ENCODE results near the gene ELAPOR2.

DNA sequence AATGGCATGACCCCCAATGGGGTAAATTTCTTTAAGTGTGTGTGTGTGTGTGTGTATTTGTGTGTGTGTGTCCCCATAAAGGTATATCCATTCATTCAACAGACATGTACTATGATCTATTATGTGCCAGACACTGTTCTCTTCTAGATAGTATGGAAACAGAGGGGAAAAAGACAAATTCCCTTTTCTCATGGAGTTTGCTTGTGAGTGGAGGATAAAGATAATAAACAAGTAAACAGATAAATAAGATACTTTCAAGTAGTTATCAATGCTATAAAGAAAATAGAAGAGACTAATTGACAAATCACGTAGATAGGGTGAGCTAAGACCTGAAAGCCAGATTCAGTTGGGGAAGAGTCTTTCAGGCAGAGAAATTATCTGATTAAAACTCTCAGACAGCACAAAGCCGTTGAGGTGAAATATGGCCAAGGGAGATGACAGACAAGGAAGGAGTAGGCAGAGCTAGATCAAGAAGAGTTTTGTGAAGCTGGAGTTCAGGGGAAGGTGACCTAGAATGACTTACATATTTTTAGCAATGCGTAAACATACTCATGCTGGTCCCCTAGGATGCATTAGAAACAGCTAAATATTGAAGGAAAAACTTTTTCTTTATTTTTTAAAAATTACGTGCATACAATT lies 47.6 kb upstream of the ELAPOR2 start:
- TF ChIP-seq, protein P1, sequence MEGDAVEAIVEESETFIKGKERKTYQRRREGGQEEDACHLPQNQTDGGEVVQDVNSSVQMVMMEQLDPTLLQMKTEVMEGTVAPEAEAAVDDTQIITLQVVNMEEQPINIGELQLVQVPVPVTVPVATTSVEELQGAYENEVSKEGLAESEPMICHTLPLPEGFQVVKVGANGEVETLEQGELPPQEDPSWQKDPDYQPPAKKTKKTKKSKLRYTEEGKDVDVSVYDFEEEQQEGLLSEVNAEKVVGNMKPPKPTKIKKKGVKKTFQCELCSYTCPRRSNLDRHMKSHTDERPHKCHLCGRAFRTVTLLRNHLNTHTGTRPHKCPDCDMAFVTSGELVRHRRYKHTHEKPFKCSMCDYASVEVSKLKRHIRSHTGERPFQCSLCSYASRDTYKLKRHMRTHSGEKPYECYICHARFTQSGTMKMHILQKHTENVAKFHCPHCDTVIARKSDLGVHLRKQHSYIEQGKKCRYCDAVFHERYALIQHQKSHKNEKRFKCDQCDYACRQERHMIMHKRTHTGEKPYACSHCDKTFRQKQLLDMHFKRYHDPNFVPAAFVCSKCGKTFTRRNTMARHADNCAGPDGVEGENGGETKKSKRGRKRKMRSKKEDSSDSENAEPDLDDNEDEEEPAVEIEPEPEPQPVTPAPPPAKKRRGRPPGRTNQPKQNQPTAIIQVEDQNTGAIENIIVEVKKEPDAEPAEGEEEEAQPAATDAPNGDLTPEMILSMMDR (IDR thresholded peaks at IDR 0.05; ENCODE audit: low read length), result no peak
- TF ChIP-seq EZH2phosphoT487 (IDR thresholded peaks at IDR 0.05; ENCODE audit: low read length), result no peak
